ENCODE results near the gene HPN. TPM values are rescaled to one million over a fixed set of nuclear protein-coding genes. Genes with fewer than 3 reads are reported as not detected.

HPN gene
- total RNA-seq, 1 donor from 2014 or later: 3.4 TPM

DNA sequence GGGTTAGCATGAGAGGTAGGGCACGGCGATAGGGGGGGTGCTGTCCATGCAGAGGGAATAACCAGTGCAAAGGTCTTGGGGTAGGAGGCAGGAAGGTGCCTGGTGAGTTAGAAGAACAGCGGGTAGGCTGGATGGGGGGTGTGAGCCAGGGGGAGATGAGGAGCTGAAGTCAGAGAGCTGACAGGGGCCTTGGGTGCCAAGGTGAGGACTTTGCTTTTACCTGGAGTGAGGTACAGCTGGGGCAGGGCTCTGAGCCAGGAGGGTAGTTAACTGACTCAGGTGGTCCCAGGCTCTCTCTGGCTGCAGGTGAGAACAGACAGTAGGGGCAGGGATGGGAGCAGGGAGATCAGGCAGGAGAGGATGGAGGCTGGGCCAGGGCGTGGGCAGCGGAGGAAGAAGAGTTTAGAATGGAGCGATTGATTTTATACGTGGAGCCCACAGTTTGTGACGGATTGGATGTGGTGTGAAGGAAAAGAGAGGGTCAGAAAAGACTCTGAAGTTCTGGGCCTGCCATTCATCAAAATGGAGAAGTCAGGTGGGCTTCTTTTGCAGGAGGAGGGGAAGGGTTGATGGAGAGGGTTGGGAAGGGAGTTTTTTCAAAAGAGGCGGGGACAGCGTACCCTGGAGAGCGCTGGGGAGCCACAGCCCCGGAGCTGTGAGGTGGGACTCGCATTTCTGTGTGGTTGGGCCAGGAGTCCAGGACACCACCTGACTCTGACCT is 42.6 kb upstream of the HPN start:
- Histone ChIP-seq H3K36me3 (peaks cover 5% of the 10 kb centered on the region), H3K27me3 (ENCODE audit: low read depth) (no peaks in the 10 kb centered on the region), H3K27ac (replicated peaks) (peak overlapping the region; percentile 96), H3K9me3 (replicated peaks) (no peaks in the 10 kb centered on the region), H3K4me1 (peaks cover 91% of the 10 kb centered on the region), H3K4me3 (peak overlapping the region; percentile 86)
- intact Hi-C loops (cut with micrococcal nuclease): no loop called here
- no peak for DNase-seq
- TF ChIP-seq, protein P1, sequence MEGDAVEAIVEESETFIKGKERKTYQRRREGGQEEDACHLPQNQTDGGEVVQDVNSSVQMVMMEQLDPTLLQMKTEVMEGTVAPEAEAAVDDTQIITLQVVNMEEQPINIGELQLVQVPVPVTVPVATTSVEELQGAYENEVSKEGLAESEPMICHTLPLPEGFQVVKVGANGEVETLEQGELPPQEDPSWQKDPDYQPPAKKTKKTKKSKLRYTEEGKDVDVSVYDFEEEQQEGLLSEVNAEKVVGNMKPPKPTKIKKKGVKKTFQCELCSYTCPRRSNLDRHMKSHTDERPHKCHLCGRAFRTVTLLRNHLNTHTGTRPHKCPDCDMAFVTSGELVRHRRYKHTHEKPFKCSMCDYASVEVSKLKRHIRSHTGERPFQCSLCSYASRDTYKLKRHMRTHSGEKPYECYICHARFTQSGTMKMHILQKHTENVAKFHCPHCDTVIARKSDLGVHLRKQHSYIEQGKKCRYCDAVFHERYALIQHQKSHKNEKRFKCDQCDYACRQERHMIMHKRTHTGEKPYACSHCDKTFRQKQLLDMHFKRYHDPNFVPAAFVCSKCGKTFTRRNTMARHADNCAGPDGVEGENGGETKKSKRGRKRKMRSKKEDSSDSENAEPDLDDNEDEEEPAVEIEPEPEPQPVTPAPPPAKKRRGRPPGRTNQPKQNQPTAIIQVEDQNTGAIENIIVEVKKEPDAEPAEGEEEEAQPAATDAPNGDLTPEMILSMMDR (IDR thresholded peaks at IDR 0.05; ENCODE audit: borderline replicate concordance): no peak

DNA sequence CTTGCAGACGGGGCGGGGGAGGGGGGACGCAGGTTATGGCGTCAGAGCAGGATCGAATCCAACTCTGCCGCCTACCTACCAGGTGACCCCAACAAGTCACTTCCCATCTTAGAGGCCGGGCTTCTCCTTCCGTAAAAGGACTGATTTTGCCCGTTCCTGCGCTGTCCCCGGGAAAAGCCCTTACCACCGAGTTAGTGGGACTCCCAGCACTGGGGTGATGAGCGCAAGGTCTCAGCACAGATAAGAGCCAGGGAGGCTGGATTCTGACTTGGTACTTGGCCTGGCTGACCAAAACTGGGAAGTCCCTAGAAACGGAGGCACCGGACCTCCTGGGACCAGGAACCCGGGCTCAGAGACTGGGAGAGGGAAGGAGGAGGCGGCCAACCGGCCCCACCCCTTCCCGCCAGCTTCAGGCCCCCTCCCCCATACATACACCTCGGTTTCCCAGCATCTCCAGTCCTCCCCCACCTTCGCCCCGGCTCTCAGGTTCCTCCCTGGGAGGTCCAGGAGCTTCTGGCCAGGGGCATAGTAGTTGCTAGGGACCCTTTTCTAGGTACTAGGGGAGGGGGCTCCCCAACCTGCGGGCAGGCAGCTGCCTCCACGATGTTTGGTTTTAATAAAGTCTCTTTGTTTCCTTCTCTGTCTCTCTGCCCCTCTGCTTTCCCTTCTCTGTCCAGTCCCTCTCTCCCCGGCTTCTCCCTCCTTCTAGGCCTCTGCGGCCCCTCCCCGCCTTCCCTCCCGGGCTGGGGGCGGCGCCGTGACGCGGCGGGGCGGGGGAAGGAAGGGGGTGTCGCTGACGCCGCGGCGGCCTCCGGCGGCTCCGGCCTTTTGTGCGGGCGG is 41.8 kb upstream of the HPN start, which contains the start of gene GRAMD1A:
Gene GRAMD1A (plus strand): TSS at position 826 of the 840 bp plus-strand sequence. CDS start 156 bp downstream, outside the sequence.
- Histone ChIP-seq H3K27me3 (ENCODE audit: low read depth) (no peaks in the 10 kb centered on the region), H3K4me1 (peaks cover 91% of the 10 kb centered on the region)
- intact Hi-C loops (cut with micrococcal nuclease): no loop called here

DNA sequence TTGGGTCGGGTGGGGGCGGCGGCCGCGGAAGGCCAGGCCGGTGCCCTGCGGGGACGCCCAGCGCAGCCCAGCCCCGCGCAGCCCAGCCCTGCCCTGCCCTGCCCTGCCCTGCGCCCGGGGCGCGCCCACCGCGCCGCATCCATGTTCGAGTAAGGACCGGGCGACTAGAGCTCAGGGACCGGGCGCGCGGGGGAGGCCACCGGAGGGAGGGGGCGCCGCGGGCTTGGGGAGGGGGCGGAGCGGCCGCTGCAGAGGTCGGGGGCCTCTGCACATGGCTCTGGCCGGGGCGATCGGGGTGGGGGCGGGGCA is 41.2 kb upstream of the HPN start:
- no peak for DNase-seq
- H3K4me1 ChIP-seq: peaks cover 90% of the 10 kb centered on the region
- intact Hi-C loops (cut with micrococcal nuclease): no loop called here
- H3K9me3 ChIP-seq (replicated peaks): no peaks in the 10 kb centered on the region
- H3K27me3 ChIP-seq (ENCODE audit: low read depth): no peaks in the 10 kb centered on the region
- peaks cover 5% of the 10 kb centered on the region for H3K36me3 ChIP-seq
- TF ChIP-seq, protein P1 (IDR thresholded peaks at IDR 0.05; ENCODE audit: borderline replicate concordance): no peak
- H3K4me3 ChIP-seq: peak overlapping the region; percentile 86
- peak overlapping the region; percentile 96 for H3K27ac ChIP-seq (replicated peaks)

More for the DNA sequence above, 41.8 kb upstream of the HPN start, which contains the start of gene GRAMD1A:
- Histone ChIP-seq H3K9me3 (replicated peaks) (no peaks in the 10 kb centered on the region), H3K27ac (replicated peaks) (peak within 1 kb of the TSS; percentile 96), H3K36me3 (peaks cover 5% of the 10 kb centered on the region), H3K4me3 (peak within 1 kb of the TSS; percentile 86)
- TF ChIP-seq, protein P1 (IDR thresholded peaks at IDR 0.05; ENCODE audit: borderline replicate concordance): no peak
- DNase-seq: peak; percentile 90

DNA sequence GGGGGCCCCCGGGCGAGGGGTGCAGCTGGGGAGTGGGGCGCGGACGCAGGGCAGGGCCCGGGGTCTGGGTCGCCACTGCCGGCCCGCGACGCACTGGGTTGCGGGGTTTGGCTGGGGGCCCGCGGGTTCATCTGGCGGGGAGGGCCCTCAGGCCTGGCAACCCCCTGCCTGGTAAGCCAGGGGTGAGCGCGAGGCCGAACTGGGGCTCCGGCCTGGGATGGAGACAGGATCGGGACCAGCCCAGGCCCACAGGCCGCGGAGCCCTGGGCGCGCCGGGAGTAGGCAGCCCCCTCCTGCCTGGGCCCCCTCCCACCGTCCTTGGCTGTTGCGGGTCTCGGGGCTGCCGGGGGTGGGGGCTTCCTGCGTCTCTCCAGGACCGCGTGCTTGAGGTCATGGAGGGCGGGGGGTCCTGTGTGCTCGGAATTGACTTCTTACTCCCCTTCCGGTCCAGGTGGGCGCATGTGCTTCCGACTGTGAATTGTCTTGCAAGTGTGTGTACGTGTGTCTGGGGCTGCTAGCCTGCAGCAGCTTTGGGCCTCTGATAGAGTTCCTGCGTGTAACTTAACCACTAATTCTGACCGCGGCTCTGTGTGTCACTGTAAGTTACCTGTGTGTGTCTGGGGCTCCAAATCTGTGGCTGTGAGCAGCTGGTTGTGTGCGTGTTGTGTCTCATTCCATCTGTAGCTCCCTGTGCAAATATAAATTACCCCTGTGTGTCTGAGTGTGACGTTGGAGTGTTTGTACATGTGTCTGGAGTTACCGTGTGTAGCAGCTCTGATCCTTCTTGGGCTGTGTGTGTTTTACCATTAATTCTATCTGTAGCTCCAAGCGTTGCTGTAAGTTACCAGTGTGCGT is 40.6 kb upstream of the HPN start:
- TF ChIP-seq, protein P1 (IDR thresholded peaks at IDR 0.05; ENCODE audit: borderline replicate concordance): no peak
- H3K36me3 ChIP-seq: peaks cover 9% of the 10 kb centered on the region
- peaks cover 90% of the 10 kb centered on the region for H3K4me1 ChIP-seq
- no peak for DNase-seq
- no peaks in the 10 kb centered on the region for H3K9me3 ChIP-seq (replicated peaks)
- H3K27me3 ChIP-seq (ENCODE audit: low read depth): no peaks in the 10 kb centered on the region
- peak overlapping the region; percentile 96 for H3K27ac ChIP-seq (replicated peaks)
- intact Hi-C loops (cut with micrococcal nuclease): no loop called here
- peak overlapping the region; percentile 86 for H3K4me3 ChIP-seq

DNA sequence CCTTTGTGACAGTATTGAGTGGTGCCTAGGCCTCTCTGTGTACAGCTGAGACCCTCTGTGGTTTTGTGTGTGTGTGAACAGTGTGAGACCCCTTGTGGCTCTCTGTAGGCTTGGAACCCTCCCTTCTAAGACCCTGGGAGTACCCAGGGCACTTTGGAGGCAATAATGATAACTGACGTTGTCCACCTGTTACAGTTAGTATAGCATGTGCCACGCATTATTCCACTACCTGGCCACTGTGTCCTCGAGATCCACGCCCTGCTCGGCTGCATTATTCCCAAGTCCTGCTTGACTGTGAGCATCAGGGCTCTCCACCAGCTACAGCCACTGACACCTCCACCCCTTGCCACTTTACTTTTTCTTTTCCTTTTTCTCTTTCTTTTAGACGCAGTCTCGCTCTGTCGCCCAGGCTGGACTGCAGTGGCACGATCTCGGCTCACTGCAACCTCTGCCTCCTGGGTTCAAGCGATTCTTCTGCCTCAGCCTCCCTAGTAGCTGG is 39.4 kb upstream of the HPN start:
- Histone ChIP-seq H3K36me3 (peaks cover 15% of the 10 kb centered on the region), H3K4me1 (peaks cover 92% of the 10 kb centered on the region), H3K4me3 (peak overlapping the region; percentile 86), H3K27ac (replicated peaks) (peak overlapping the region; percentile 96), H3K27me3 (ENCODE audit: low read depth) (no peaks in the 10 kb centered on the region), H3K9me3 (replicated peaks) (no peaks in the 10 kb centered on the region)
- intact Hi-C loops (cut with micrococcal nuclease): no loop called here
- TF ChIP-seq, protein P1 (IDR thresholded peaks at IDR 0.05; ENCODE audit: borderline replicate concordance): no peak
- DNase-seq: no peak
